HPDE6-E6E7 (cell line): ENCODE data around the gene KCNG4.
A peak's percentile ranks its signal among the peaks of the same experiment; 100 is the strongest.

ENCODE experiments used
- DNase-seq: peaks from one replicate; pipeline ENCODE4 v3.0.0; 2011; ENCODE audit warnings: missing footprints; ENCODE audit errors: extremely low spot score

Gene KCNG4

DNA sequence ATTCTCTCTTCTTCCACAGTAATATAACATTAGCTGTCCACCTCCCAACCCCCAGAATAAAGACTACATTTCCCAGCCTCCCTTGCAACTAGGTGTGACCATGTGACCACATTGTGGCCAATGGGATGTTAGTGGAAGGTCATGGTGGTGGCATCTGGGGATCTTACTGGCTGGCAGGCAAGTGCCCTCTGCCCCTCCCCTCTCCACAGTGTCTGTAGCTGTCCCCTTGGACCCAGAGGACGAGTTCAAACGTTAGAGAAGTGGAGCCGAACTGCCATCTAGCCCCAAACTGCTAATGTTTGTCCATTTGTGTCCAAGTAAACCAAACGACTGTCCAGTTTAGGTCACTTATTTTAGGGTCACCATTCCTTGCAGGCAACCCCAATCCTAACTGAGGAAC lies 26.6 kb upstream of the KCNG4 start:
- DNase-seq, result peak; percentile 63

DNA sequence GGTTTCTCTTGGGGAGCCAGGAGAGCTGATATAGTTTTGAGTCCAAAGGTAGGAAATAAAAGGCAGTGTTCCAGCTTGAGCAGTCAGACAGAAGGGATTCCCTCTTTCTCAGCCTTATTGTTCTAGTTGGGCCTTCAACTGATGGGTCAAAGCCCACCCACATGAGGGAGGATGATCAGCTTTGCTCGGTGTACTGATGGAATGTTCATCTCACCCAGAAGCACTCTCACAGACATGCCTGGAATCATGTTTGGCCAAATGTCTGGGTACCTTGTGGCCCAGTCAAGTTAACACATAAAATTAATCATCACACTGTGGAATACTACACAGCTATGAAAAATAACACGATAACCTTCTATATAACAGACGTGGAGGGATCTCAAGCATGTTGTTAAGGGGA lies 23.1 kb upstream of the KCNG4 start:
- DNase-seq, result no peak

DNA sequence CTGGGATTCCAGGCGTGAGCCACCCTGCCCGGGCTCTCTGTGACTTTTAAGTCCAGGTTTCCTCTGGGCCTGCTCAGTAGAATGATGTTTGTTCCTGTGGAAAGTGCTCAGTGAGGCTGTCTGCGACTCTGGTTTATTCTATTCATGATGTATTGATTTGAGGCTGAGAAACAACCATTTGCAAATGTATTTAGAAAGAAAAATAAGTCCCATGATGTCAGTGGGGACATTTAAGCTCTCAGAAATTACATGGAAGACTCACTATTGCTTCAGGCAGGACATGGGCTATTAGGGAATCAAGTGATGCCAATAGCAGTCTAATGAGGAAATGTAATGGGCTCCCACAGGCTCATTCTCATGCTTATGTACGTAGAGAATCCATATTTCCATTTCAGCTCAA lies 22.2 kb upstream of the KCNG4 start:
- no peak for DNase-seq

DNA sequence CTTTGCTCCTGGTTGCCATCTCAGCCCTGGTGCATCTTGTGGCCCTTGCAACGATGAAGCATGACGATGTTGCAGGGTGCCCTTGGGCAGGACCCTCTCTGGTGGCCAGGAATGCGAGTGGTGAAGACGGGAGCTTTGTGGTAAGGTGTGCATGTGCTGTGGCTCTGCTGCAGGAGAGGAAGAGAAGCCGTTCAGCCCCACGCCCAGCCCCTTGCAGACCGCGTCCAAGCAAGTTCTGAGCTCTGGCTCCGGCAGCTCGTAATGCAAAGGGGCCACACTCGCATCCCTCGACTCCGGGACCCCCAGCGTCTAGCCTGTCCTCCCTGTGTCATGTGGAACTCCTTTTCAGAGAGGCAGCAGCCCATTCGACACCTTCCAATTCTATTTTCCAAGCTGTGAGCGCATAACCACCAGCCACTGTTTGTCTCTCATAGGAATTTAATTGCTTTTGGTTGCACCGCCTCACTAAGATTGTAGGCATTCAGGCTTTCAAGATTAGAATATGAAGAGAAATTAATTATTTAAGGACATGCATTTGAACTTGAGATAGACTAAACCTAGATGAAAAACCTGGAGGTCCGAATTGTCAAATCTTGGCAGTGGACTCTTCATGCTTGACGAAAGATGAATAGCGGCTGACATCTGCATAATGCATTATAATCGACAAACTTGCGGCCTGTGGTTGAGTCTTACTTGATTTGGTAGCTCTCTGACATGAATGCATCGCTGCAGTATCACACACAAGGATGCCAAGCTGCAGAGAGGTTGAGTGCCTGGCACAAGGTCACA lies 21.1 kb upstream of the KCNG4 start:
- DNase-seq, result no peak

DNA sequence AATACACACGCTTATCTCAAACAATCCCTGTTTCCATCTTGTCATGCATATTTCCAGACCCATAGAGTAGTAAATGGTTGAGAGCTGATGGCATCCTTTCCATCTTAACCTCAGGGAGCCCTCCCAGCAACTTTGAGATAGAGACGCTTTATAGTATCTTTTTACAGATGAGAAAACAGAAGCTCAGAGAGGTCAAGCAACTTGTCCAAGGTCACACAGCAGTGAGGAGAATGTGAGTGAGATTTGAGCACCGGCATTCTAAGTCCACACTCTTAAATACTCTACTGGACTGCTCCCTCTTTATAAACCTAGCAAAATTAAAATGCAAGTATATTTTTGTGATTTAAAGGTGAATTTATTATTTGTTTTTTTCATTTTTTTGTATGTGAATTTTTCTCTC lies 19.9 kb upstream of the KCNG4 start:
- DNase-seq, result no peak

GRCh38 chr16:84258266-84258665 lies 18.5 kb upstream of the KCNG4 start:
- no peak for DNase-seq

DNA sequence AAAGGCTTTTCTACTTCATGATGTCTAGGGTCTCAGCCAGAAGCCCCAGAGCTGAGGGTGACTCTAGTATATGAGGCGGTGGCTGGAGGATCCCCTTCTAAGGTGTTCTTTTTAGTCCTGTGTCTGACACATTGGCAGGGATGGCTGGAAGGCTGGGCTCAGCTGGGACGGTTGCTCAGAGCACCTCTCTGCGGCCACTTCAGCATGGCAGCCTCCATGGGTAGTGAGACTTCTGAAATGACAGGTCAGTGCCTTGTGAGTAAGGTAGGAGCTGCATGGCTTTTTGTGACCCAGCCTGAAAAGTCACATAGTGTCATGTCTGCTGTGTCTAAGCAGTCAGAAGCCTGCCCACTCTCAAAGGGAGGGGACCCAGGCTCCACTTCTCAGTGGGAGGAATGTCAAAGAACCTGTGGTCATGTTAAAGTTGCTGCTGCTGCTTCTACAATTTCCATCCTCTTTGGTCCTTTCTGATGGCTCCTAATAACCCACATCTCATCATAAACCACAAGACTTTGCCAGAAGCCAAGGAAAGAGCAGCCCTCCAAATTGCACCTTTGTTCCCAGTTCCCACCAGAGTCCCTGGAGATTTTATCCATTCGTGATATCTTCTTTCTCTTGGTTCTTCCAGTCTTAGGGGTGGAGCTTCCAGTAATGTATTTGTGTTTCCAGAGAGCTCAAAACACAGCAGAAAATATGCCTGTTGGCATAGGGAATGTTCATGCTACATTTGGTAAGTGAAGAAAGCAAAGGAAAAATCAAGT lies 15.4 kb upstream of the KCNG4 start:
- DNase-seq, result no peak

GRCh38 chr16:84254062-84254461 lies 14.2 kb upstream of the KCNG4 start:
- no peak for DNase-seq

- DNase-seq, result no peak
These were observed 13.4 kb upstream of the KCNG4 start for GRCh38 chr16:84253173-84253572.

GRCh38 chr16:84252184-84252583 lies 12.4 kb upstream of the KCNG4 start:
- DNase-seq, result no peak

GRCh38 chr16:84247844-84248243 lies 8.0 kb upstream of the KCNG4 start:
- DNase-seq, result peak; percentile 69

DNA sequence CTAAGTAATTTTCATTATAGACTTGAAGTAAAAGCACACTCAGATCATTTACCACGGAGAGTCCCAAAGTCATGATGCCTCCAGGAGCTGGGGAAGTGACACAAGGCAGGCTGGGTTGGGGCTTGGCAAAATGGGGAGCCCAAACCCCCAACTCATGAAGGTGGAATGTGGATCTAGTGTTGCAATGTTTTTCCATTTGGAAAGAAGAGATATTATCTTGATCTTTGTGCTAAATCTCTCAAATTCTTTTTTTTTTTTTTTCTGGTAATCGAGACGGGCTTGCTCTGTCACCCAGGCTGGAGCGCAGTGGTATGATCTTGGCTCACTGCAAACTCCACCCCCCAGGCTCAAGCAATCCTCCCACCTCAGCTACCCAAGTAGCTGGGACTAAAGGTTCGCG lies 7.5 kb upstream of the KCNG4 start:
- no peak for DNase-seq

GRCh38 chr16:84246679-84247077 lies 6.9 kb upstream of the KCNG4 start:
- DNase-seq, result no peak

GRCh38 chr16:84245956-84246678 lies 6.3 kb upstream of the KCNG4 start:
- DNase-seq, result no peak

DNA sequence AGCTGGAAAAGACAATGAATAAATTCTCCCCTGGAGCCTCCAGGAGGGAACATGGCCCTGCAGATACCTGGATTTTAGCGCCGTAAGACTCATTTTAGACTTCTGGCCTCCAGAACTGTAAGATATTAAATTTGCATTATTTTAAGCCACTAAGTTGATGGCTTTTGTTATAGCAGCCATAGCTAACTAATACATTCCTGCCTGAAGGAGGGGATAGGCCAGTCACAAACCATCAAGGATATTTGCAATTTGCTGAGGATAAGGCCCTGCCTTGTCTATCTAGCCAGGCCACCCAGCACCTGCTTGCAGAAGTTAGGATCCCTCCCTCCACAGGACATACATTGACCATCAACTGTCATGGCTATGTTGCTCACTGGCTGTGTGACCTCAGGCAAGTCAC lies 4.9 kb upstream of the KCNG4 start:
- DNase-seq, result no peak

- DNase-seq, result no peak
These were observed 3.9 kb upstream of the KCNG4 start for GRCh38 chr16:84243732-84244131.

- DNase-seq, result no peak
These were observed 3.0 kb upstream of the KCNG4 start for GRCh38 chr16:84242839-84243238.

GRCh38 chr16:84241778-84242177 lies 2.0 kb upstream of the KCNG4 start:
- DNase-seq, result no peak

DNA sequence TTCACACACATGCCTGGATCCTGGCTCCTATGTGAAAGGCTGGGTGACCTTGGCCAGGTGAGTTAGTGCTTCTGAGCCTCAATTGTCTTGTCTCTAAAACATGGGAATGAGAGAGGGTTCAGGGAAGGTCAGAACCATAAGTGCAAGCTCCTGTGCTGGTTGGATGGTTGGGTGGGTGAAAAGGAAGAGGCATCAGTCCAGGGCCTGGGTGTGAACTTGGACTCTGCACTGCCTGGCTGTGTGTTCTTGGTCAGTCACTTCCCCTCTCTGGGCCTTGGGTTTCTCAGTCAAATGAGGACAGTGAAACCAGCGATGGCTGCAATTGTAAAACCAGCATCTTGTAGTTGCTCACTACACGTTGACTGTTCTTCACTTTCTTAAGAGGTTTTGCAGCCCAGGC lies 643 bp upstream of the KCNG4 start:
- DNase-seq, result no peak

- DNase-seq, result no peak
These were observed 557 bp downstream of the KCNG4 start for GRCh38 chr16:84239141-84239769.

DNA sequence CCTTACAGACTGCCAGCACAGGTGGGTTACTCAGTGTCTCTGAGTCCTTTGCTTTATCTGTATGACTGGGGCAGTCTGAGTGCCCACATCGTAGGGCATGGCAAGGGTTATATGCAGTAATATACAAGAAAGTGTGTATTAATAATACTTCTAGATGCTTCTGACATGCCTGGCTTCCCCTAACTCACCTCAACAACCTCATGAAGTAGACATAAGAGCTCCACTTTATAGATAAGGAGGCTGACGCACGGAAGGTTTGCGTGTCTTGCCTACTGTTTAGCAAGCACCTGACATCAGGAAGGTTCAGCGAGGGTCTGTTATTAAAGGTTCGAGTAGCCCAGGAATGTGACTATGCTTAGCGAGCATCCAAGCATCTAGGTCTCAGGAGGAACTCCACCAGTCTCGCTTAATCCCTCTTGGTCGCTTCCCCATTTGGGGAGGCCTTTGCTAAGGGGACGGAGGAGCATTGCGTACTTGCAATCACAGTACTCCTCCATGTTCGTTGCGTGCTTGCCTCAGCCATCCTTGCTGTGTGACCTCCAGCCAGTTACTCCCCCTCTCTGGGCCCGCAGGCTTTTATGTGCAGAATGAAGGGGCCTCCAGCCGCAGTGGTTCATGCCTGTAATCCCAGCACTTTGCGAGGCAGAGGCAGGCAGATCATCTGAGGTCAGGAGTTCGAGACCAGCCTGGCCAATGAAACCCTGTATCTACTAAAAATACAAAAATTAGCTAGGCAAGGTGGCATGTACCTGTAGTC lies 1.6 kb downstream of the KCNG4 start:
- no peak for DNase-seq
